Transverse colon (tissue), 3 donors: Measurements from ENCODE around the gene PLCH1.

Experiments used
- CTCF ChIP-seq, 5 experiments: fragments of 200-600 bp in 3 of 5; fragments of 450-650 bp in 2 of 5; sonication (generic) in 3 of 5; IDR thresholded peaks; 1 replicate in 2 of 5; 2 replicates in 3 of 5; pipeline ENCODE4 v1.5.1; 2016 to 2017; ENCODE audit warnings: antibody characterized with exemption in 5 of 5, inconsistent platforms in 3 of 5, mild to moderate bottlenecking in 2 of 5, moderate library complexity in 1 of 5
- POLR2A ChIP-seq: fragments of 450-650 bp; IDR thresholded peaks from one replicate; pipeline ENCODE4 v1.6.1; 2016; ENCODE audit warnings: antibody characterized with exemption, mild to moderate bottlenecking, moderate library complexity

GRCh38 chr3:155766206-155766605 is 21.3 kb upstream of the PLCH1 start:
- TF ChIP-seq CTCF (IDR thresholded peaks at IDR 0.05) (no peak), POLR2A (no peak)
